ENCODE measurements around the gene GPC5.
"Not testable (repeated sequence)": the region's sequence is repeated elsewhere in the genome, so short reads cannot be mapped to it uniquely, and the experiment has no call there.

GPC5 gene

DNA sequence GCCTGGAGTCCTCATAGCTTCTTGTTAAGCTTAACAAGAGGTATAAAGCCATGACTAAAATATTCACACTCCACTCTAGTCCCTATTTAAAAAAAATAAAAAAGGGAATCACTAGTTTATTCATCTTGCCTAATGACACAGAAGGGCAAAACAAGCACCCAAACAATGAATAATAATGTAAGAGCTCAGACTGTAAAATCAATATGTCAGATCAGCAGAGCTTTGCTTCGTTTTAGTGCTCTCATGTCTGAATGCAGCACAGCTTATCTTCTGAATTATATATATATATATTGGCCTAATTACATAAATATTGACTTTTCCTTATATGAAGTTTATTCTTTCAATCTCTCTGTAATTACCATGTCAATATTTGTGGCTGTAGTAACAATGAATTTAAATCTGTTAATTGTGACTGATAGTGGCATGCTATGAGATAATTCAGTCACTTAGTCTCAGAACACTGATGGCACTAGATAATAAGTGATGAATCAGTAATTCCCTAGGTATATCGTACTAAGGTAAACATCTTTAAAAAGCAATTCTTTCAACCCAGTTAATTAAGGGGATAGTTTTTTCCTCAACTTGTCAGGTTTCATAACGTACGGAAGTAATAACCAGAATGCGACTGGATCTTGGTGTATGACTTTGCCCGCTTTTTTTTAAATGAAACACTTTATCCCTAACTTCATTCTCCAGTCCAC is 1466.3 kb downstream of the GPC5 start:
- DNase-seq (ENCODE audit: low spot score): no peak

DNA sequence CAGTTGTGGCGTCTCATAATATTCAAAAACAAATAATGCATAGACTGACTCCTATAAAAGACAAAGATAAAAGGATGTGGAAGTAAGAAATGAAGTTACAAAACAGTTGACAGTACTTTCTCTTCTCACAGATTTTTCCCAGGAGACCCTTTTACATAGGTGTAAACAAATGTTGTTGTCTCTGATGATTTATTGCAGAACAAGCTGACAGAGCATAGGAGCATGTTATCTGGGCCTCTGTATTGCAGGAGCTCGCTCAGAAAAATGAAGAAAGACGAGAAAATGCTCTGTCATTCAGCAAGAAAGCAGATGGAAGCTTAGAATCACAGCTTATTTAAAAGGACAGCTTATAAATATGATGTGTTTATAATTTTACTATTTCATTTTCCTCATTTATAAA is 1474.6 kb downstream of the GPC5 start:
- DNase-seq (ENCODE audit: low spot score): no peak

DNA sequence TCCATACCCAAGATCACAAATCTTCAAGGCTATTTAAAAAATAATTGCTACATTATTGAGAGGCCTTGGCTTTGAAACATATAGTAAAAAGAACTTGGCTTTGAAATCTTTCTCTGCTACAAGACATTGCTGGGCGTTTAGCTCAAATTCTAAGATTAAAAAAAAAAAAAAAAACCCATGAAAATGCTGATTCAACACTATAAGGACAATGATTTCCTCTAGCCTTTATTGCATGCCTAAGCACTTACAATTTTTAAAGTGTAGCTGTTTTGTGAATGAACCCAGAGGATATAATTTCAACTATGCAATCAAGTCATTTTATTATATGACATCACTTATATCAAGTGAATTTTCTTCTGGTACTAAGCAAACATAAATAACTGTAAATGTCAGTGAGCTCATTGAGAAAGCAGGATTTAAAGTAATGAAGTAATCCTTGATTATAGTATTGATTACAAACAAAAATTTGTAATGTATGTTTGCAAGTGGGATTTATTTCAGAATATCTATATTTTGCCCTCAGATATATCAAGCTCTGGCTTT is 1488.2 kb downstream of the GPC5 start:
- no peak for DNase-seq (ENCODE audit: low spot score)

DNA sequence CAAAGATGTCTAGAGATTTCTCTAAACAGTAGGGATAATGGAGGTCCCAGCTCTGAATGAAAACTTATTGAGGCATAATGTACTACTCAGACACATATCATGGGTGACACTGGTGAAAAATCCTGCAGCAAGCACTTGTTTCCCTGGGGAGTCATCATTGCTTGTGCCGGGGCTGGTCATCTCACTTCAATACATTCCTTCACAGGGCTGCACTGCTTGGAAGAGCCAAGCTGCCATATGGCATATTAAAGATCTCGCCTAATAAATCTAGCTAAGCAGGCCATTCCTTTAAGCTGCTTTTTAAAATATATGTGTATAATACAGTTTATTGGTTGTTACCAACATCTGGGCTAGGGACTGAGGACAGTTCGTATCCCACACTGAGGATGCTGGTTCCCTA is 1496.0 kb downstream of the GPC5 start:
- no peak for DNase-seq (ENCODE audit: low spot score)

DNA sequence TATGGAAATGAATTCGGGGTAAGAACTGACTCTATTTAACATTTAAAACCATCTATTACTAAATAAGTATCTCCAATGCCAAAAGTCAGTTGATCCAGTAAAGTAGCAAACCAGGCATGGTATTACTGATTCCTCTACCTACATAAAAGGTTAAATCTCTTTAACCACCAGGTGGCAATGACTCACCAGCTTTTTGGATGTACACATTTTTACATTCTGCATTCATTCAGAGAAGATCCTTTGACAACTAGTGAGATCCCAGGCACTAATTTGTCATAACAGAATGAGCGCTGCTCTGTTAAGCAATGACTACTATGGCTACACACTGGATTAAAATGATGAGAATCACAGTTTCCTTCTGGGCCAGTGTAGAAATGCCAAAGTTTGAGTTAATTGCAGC is 1498.4 kb downstream of the GPC5 start:
- no peak for DNase-seq (ENCODE audit: low spot score)

DNA sequence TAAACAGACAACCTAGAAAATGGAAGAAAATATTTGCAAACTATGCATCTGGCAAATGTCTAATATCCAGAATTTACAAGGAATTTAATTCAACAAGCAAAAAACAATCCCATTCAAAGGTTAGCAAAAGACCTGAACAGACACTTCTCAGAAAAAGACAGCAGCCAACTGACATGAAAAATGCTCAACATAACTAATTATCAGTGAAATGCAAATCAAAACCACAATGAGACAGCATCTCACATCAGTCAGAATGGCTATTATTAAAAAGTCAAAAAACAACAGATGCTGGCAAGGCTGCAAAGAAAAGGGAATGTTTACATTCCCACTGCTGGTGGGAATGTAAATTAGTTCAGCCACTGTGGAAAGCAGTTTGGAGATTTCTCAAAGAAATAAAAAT is 1500.5 kb downstream of the GPC5 start:
- not testable (repeated sequence) for DNase-seq (ENCODE audit: low spot score)

DNA sequence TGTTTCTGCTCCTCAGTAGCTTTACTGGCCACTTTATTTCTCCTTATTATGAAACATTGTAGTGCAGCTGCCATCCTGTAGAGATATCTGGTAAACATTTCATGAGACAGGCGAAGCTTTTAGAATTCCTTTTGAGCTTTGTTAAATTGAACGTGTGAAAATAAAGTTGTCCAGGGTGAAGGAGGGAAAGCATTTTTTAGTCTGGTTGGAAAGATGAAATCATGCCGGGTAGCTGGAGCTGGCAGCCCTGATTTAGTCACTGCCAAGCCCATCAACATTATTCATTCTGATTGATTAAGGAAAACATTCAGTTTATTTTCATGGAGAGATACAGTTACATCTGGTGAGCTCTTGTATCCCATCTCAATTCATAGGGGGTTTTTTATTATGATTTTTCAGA is 1502.0 kb downstream of the GPC5 start:
- DNase-seq (ENCODE audit: low spot score): no peak

DNA sequence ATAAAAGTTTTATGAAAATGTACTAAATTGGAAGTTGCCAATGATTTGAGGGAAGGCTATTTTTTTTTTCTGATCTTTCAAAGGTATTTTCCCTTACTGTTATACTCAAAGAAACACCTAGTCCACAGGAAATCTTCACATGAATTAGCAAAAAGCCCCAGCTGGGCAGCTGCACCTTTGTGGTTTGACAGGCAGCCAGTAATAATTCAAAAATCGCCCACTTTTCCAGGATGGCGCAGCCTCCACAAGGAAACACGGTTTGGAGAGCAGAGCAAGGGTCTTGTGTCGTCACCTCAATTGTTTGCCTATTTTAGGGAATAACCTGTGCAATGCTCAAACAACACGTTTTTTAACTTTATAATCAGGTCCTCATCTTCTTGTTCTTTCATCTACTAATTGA is 1503.3 kb downstream of the GPC5 start:
- no peak for DNase-seq (ENCODE audit: low spot score)

DNA sequence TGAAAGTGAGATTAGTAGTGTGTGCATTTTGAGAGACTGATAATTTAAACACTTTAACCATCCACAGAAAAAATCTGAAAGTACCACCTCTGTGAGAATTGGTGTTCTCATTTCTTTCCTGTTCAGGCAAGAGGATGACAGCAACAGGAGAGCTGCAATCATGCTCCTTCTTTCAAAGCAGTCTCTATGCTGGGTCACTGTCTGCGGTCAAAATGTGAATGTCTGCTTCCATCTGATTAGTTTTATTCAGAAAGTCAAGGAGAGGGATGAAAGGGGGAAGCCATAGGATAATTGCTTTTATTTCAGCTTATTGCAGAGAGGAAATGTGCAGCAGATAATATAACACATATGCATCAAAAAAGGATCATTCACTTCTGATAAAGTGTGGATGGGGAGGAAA is 1514.2 kb downstream of the GPC5 start:
- no peak for DNase-seq (ENCODE audit: low spot score)

DNA sequence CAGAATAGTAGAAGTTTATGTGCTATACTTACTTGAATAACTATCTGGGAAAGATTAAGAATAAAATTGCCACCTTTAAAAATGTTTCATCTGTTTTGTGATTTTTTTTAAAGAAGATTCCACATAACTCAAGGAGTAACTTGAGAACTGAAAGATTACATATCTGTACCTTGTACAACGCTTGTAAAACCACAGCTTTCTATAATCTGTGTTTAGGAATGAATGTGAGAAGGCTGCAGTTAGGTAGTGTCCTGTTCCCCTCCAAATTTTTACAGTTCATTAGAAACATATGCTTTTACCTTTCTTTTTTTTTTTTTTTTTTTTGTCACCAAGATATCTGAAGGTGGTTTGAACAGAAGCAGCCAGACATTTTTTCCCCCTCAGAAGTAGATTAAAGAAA is 1515.4 kb downstream of the GPC5 start:
- no peak for DNase-seq (ENCODE audit: low spot score)

All from putamen (tissue), 1 donor.